ENCODE data around the gene ARRDC2. TPM values are rescaled to one million over a fixed set of nuclear protein-coding genes. Genes with fewer than 3 reads are reported as not detected.
A peak's percentile ranks its signal among the peaks of the same experiment; 100 is the strongest.

The ARRDC2 gene
- total RNA-seq, 6 experiments from 2014 or later, result 5.3 to 8.1 (median 7.0) TPM

DNA sequence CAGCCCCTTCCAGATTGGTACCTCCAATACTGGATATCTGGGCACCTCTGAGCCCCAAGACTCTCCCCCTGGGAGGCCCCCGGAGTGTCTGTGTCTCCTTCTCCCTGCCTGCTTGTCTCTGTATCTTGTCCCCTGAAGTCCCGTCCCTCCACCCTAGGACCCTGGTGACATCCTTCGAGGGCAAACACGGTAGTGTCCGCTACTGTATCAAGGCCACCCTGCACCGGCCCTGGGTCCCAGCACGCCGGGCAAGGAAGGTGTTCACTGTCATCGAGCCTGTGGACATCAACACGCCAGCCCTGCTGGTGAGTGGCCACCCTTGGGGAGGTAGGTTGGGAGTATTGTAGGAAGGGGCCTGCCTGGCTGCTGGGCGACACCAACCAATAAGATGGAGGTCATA is 844 bp downstream of the ARRDC2 start:
- Mint-ChIP-seq H3K36me3 (ENCODE audit: low read depth) (peaks cover 7% of the 10 kb centered on the region; the same call in 1 of the 2 replicates), H3K27me3 (ENCODE audit: insufficient read depth) (peaks cover 1% of the 10 kb centered on the region), H3K4me3 (peak overlapping the region; percentile 68; the same call in 1 of the 2 replicates), H3K4me1 (ENCODE audit: low read depth) (peaks cover 18% of the 10 kb centered on the region), H3K27ac (no peak overlapping the region), H3K9me3 (no peaks in the 10 kb centered on the region)
- no peak for DNase-seq
- TF ChIP-seq, protein P1, sequence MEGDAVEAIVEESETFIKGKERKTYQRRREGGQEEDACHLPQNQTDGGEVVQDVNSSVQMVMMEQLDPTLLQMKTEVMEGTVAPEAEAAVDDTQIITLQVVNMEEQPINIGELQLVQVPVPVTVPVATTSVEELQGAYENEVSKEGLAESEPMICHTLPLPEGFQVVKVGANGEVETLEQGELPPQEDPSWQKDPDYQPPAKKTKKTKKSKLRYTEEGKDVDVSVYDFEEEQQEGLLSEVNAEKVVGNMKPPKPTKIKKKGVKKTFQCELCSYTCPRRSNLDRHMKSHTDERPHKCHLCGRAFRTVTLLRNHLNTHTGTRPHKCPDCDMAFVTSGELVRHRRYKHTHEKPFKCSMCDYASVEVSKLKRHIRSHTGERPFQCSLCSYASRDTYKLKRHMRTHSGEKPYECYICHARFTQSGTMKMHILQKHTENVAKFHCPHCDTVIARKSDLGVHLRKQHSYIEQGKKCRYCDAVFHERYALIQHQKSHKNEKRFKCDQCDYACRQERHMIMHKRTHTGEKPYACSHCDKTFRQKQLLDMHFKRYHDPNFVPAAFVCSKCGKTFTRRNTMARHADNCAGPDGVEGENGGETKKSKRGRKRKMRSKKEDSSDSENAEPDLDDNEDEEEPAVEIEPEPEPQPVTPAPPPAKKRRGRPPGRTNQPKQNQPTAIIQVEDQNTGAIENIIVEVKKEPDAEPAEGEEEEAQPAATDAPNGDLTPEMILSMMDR (IDR thresholded peaks at IDR 0.05), result no peak

DNA sequence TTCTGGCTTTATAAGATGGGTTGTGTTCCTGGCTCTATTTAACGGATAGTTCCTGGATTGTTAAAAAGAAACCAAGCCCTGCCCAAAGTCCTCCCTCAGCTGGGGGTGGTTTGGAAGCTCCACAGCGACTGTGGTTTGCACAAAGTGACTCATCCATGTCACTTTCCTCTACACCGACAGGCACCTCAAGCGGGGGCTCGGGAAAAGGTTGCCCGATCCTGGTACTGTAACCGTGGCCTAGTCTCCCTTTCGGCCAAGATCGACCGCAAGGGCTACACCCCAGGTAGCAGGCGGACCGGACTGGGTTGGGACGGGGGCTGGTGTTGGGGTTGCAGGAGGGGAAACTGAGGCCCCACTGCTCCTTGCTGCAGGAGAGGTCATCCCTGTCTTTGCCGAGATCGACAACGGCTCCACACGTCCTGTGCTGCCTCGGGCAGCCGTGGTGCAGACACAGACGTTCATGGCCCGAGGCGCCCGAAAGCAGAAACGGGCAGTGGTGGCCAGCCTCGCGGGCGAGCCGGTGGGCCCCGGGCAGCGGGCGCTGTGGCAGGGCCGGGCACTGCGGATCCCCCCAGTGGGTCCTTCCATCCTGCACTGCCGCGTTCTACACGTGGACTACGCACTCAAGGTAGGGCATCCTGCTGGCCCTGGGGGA is 1.6 kb downstream of the ARRDC2 start:
- H3K4me1 Mint-ChIP-seq (ENCODE audit: low read depth), result peaks cover 18% of the 10 kb centered on the region
- no peaks in the 10 kb centered on the region for H3K9me3 Mint-ChIP-seq
- no peak overlapping the region for H3K4me3 Mint-ChIP-seq
- H3K36me3 Mint-ChIP-seq (ENCODE audit: low read depth), result peaks cover 7% of the 10 kb centered on the region; the same call in 1 of the 2 replicates
- peaks cover 1% of the 10 kb centered on the region for H3K27me3 Mint-ChIP-seq (ENCODE audit: insufficient read depth)
- no peak for DNase-seq
- TF ChIP-seq, protein P1 (IDR thresholded peaks at IDR 0.05), result no peak
- no peak overlapping the region for H3K27ac Mint-ChIP-seq

DNA sequence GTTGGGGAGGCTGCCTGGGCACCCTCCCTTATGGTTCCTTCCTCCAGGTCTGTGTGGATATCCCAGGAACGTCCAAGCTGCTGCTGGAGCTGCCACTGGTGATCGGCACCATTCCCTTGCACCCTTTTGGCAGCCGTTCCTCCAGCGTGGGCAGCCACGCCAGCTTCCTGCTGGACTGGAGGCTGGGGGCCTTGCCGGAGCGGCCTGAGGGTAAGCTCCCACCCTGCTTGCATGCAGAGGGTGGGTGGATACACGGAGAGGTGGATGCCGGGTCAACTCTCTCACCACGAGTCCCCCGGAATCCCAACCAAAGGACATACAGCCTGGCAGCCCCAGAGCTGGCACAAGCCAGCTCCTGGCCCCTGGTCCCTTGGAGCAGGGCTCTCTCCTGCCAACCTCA is 2.2 kb downstream of the ARRDC2 start:
- TF ChIP-seq, protein P1 (IDR thresholded peaks at IDR 0.05), result no peak
- Mint-ChIP-seq H3K4me3 (no peak overlapping the region), H3K9me3 (no peaks in the 10 kb centered on the region), H3K36me3 (ENCODE audit: low read depth) (peaks cover 7% of the 10 kb centered on the region; the same call in 1 of the 2 replicates), H3K27ac (no peak overlapping the region), H3K4me1 (ENCODE audit: low read depth) (peaks cover 18% of the 10 kb centered on the region), H3K27me3 (ENCODE audit: insufficient read depth) (peaks cover 1% of the 10 kb centered on the region)
- no peak for DNase-seq

DNA sequence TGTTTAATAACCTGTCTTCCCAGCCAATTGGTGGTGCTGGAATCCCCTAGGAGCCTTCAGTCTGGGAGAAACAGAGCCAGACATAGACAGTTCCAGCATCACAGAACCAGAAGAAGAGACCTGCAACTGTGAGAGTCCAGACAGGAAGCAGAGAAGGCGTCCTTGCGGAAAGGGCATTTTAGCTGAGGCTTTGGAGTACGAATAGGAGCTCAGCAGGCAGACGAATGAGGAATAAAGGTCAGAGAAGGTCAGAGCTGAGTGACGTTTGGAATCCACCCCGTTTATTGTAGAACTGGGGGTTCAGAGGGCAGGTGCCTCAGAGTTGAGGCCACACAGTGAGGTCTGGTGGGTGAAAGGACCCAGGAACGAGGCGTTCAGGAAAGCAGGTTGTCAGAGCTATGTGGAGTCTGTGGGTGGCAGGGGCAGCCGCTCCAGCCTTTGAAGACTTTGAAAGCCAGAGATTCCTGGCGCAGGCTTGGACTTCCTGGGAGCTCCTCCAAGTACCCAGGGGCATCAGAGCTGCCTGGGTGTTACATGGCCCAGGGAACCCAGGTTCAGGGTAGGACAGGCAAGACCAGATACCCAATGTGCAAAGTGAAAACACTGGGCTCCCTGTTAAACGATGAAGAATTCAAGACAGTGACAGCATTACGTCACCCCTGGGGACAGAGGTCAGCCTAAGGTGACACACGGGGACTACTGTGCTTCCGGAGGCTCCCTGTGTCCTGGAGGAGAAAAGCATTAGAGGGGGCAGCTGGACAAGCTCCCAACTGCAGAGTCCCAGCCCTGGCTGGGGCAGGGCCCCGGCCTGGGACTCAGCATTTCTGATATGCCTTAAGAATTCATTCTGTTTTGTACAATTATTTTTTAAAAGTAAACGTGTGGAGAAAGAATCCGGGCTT is 5.5 kb downstream of the ARRDC2 start:
- no peaks in the 10 kb centered on the region; the same call in 1 of the 2 replicates for H3K27me3 Mint-ChIP-seq (ENCODE audit: insufficient read depth)
- H3K36me3 Mint-ChIP-seq (ENCODE audit: low read depth), result peaks cover 7% of the 10 kb centered on the region; the same call in 1 of the 2 replicates
- H3K4me3 Mint-ChIP-seq, result no peak overlapping the region
- H3K9me3 Mint-ChIP-seq, result no peaks in the 10 kb centered on the region
- no peak for DNase-seq
- TF ChIP-seq, protein P1 (IDR thresholded peaks at IDR 0.05), result no peak
- no peak overlapping the region for H3K27ac Mint-ChIP-seq
- peaks cover 16% of the 10 kb centered on the region for H3K4me1 Mint-ChIP-seq (ENCODE audit: low read depth)

DNA sequence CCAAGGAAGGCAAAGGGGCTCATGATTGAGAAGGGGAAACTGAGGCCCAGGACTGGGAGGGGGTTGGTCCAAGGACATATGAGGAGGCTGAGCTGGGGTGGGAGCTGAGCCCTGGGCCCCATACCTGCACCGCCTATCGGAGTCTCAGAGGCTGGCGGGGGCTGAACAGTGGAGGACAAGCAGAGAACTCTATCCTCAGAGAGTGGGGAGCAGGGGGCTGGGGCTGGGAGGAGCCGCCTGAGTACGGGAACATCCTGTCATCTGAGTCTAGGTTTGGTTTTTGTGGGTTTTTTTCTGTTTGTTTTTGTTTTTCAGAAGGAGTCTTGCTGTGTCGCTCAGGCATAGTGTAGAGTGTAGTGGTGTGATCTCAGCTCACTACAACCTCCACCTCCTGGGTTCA is 6.2 kb downstream of the ARRDC2 start:
- peaks cover 10% of the 10 kb centered on the region for H3K4me1 Mint-ChIP-seq (ENCODE audit: low read depth)
- DNase-seq, result no peak
- H3K9me3 Mint-ChIP-seq, result no peaks in the 10 kb centered on the region
- peaks cover 7% of the 10 kb centered on the region; the same call in 1 of the 2 replicates for H3K36me3 Mint-ChIP-seq (ENCODE audit: low read depth)
- H3K27me3 Mint-ChIP-seq (ENCODE audit: insufficient read depth), result no peaks in the 10 kb centered on the region
- TF ChIP-seq, protein P1 (IDR thresholded peaks at IDR 0.05), result no peak
- no peak overlapping the region for H3K4me3 Mint-ChIP-seq
- no peak overlapping the region for H3K27ac Mint-ChIP-seq
